Caco-2 (cell line): ENCODE data around the gene AAK1. TPM values are rescaled to one million over a fixed set of nuclear protein-coding genes. Genes with fewer than 3 reads are reported as not detected.

Source experiments
- BruUV-seq: library from RNA; stranded (reverse); fragments of 400-500 nt; replicated peaks from 2 replicates; lab custom pipeline; 2021; lab: Mats Ljungman, UMichigan
- CTCF ChIA-PET: fragments of 300-600 bp; sonication (Branson Sonifier 250); formaldehyde crosslinking; loops from one replicate; lab custom pipeline; 2022; ENCODE audit warnings: antibody characterized with exemption; lab: Charles Lee
- POLR2A ChIA-PET: fragments of 300-600 bp; sonication (Branson Sonifier 250); formaldehyde crosslinking; loops from one replicate; lab custom pipeline; 2022; ENCODE audit warnings: antibody characterized with exemption; lab: Charles Lee
- DNase-seq, 2 experiments: peaks; one replicate each; pipeline versions ENCODE4 v3.0.0 to v3.0.0-alpha.2; 2020 to 2022
- H3K27me3 ChIP-seq: replicated peaks from 2 replicates; pipeline ENCODE4 v1.6.0; 2011; ENCODE audit warnings: low read length; ENCODE audit not compliant: control insufficient read depth, insufficient read depth
- H3K36me3 ChIP-seq: 2 replicates; pipeline ENCODE4 v1.5.1; 2011; ENCODE audit warnings: low read length; ENCODE audit not compliant: control insufficient read depth, insufficient read depth
- H3K4me1 ChIP-seq: fragments of 250-450 bp; sonication (Bioruptor Pico); 2 replicates; pipeline ENCODE4 v1.5.1; 2020; ENCODE audit warnings: mild to moderate bottlenecking
- H3K4me3 ChIP-seq: 2 replicates; pipeline ENCODE4 v1.5.1; 2011; ENCODE audit warnings: low read depth, mild to moderate bottlenecking, control low read depth, low read length
- H3K9me3 ChIP-seq: fragments of 250-450 bp; sonication (Bioruptor Pico); 2 replicates; pipeline ENCODE4 v1.5.1; 2020; ENCODE audit warnings: mild to moderate bottlenecking, moderate library complexity
- H3K27ac Mint-ChIP-seq: one replicate; pipeline ENCODE4 v1.8.0; 2022; ENCODE audit warnings: mixed read lengths; ENCODE audit not compliant: unreplicated experiment
- H3K27me3 Mint-ChIP-seq: one replicate; pipeline ENCODE4 v1.8.0; 2022; ENCODE audit warnings: mixed read lengths; ENCODE audit not compliant: insufficient read depth, unreplicated experiment
- H3K36me3 Mint-ChIP-seq: one replicate; pipeline ENCODE4 v1.8.0; 2022; ENCODE audit warnings: mild to moderate bottlenecking, mixed read lengths; ENCODE audit not compliant: insufficient read depth, unreplicated experiment
- H3K4me1 Mint-ChIP-seq: one replicate; pipeline ENCODE4 v1.8.0; 2022; ENCODE audit warnings: low read depth, mixed read lengths; ENCODE audit not compliant: unreplicated experiment
- H3K4me3 Mint-ChIP-seq: one replicate; pipeline ENCODE4 v1.8.0; 2022; ENCODE audit warnings: mild to moderate bottlenecking, moderate library complexity, mixed read lengths; ENCODE audit not compliant: unreplicated experiment
- H3K9me3 Mint-ChIP-seq: one replicate; pipeline ENCODE4 v1.8.0; 2022; ENCODE audit warnings: mixed read lengths; ENCODE audit not compliant: unreplicated experiment
- CTCF ChIP-seq, 2 experiments: fragments of 200-600 bp in 1 of 2; IDR thresholded peaks; 1 replicate in 1 of 2; 2 replicates in 1 of 2; pipeline versions ENCODE4 v1.5.1 to v1.8.0; 2011 to 2022; ENCODE audit warnings: antibody characterized with exemption in 1 of 2, control low read depth in 1 of 2, inconsistent platforms in 1 of 2, low read depth in 1 of 2, low read length in 1 of 2, mild to moderate bottlenecking in 1 of 2, moderate library complexity in 1 of 2; ENCODE audit not compliant: insufficient read depth in 1 of 2, severe bottlenecking in 1 of 2, unreplicated experiment in 1 of 2
- intact Hi-C: fragments of 100-400 bp; cut with micrococcal nuclease; formaldehyde crosslinking; loops from one replicate; pipeline ENCODE4 v1.10.0; 2022; ENCODE audit not compliant: unreplicated experiment
- total RNA-seq: library from RNA; stranded (reverse); gene quantifications from 2 replicates; pipeline ENCODE4 v1.2.3, GENCODE V29; 2022

Gene AAK1
- total RNA-seq, 1 experiment from 2014 or later, result 39.7 TPM

- H3K36me3 ChIP-seq, result no peaks in the 10 kb centered on the region
- Mint-ChIP-seq H3K27ac (no peak overlapping the region), H3K4me3 (no peak overlapping the region), H3K4me1 (peaks cover 20% of the 10 kb centered on the region), H3K36me3 (no peaks in the 10 kb centered on the region), H3K27me3 (no peaks in the 10 kb centered on the region), H3K9me3 (no peaks in the 10 kb centered on the region)
- BruUV-seq, result no TSS peak
- H3K4me3 ChIP-seq, result no peak overlapping the region
- no peak for DNase-seq
- no peak for TF ChIP-seq CTCF (IDR thresholded peaks at IDR 0.05; ENCODE audit: insufficient read depth in 1 of 2, low read depth in 1 of 2, low read length in 1 of 2, severe bottlenecking in 1 of 2, unreplicated experiment in 1 of 2)
- no peaks in the 10 kb centered on the region for H3K27me3 ChIP-seq
- H3K9me3 ChIP-seq, result no peaks in the 10 kb centered on the region
- CTCF ChIA-PET, result no interaction called here
- POLR2A ChIA-PET, result interaction anchor here (0.6 kb wide), 1 partner anchor 17 kb away, joined by 3 read pairs; no protein-coding TSS in a partner anchor
- peaks cover 22% of the 10 kb centered on the region for H3K4me1 ChIP-seq
- intact Hi-C loops, result no loop called here
Measured at GRCh38 chr2:69597105-69597504, 46.4 kb downstream of the AAK1 start.

- no peak for DNase-seq
- POLR2A ChIA-PET, result no interaction called here
- TF ChIP-seq CTCF (IDR thresholded peaks at IDR 0.05; ENCODE audit: insufficient read depth in 1 of 2, low read depth in 1 of 2, low read length in 1 of 2, severe bottlenecking in 1 of 2, unreplicated experiment in 1 of 2), result no peak
- no TSS peak for BruUV-seq
- no peaks in the 10 kb centered on the region for H3K9me3 Mint-ChIP-seq
- no peak overlapping the region for H3K4me3 Mint-ChIP-seq
- peaks cover 18% of the 10 kb centered on the region for H3K4me1 Mint-ChIP-seq
- intact Hi-C loops, result no loop called here
- Histone ChIP-seq H3K9me3 (no peaks in the 10 kb centered on the region), H3K4me1 (peaks cover 12% of the 10 kb centered on the region), H3K27me3 (no peaks in the 10 kb centered on the region), H3K36me3 (no peaks in the 10 kb centered on the region), H3K4me3 (no peak overlapping the region)
- CTCF ChIA-PET, result no interaction called here
- H3K27ac Mint-ChIP-seq, result no peak overlapping the region
- no peaks in the 10 kb centered on the region for H3K27me3 Mint-ChIP-seq
- no peaks in the 10 kb centered on the region for H3K36me3 Mint-ChIP-seq
Measured at GRCh38 chr2:69594341-69594740, 49.2 kb downstream of the AAK1 start.

- BruUV-seq, result no TSS peak
- POLR2A ChIA-PET, result no interaction called here
Measured at GRCh38 chr2:69592511-69592910, 51.0 kb downstream of the AAK1 start.

More at GRCh38 chr2:69592511-69592910, 51.0 kb downstream of the AAK1 start:
- Histone ChIP-seq H3K27me3 (no peaks in the 10 kb centered on the region), H3K9me3 (no peaks in the 10 kb centered on the region), H3K4me1 (peaks cover 20% of the 10 kb centered on the region), H3K36me3 (no peaks in the 10 kb centered on the region), H3K4me3 (no peak overlapping the region)
- peaks cover 30% of the 10 kb centered on the region for H3K4me1 Mint-ChIP-seq
- TF ChIP-seq CTCF (IDR thresholded peaks at IDR 0.05; ENCODE audit: insufficient read depth in 1 of 2, low read depth in 1 of 2, low read length in 1 of 2, severe bottlenecking in 1 of 2, unreplicated experiment in 1 of 2), result no peak
- CTCF ChIA-PET, result no interaction called here
- H3K4me3 Mint-ChIP-seq, result no peak overlapping the region
- H3K36me3 Mint-ChIP-seq, result no peaks in the 10 kb centered on the region
- no peaks in the 10 kb centered on the region for H3K9me3 Mint-ChIP-seq
- intact Hi-C loops, result no loop called here
- no peaks in the 10 kb centered on the region for H3K27me3 Mint-ChIP-seq
- DNase-seq, result no peak
- no peak overlapping the region for H3K27ac Mint-ChIP-seq
